Activated T-helper 17 cell treated with anti-CD3 and anti-CD28 coated beads, Interleukin-2, amount 50 U/mL, for 72 hours (primary cell): ENCODE measurements around the gene GRID1. TPM values are rescaled to one million over a fixed set of nuclear protein-coding genes. Genes with fewer than 3 reads are reported as not detected.

Experiments used
- ATAC-seq: fragments of 150-1000 bp; cut with Tn5 transposase; replicated peaks from 2 replicates; pipeline ENCODE4 v1.10.0; 2021; ENCODE audit warnings: mild to moderate bottlenecking, moderate library complexity
- H3K27ac Mint-ChIP-seq: one replicate; pipeline ENCODE4 v1.8.0; 2022; ENCODE audit warnings: mixed read lengths
- H3K27me3 Mint-ChIP-seq: one replicate; pipeline ENCODE4 v1.8.0; 2022; ENCODE audit warnings: mixed read lengths
- H3K36me3 Mint-ChIP-seq: one replicate; pipeline ENCODE4 v1.8.0; 2022; ENCODE audit warnings: low read depth, mild to moderate bottlenecking, mixed read lengths
- H3K4me1 Mint-ChIP-seq: one replicate; pipeline ENCODE4 v1.8.0; 2022; ENCODE audit warnings: mixed read lengths
- H3K4me3 Mint-ChIP-seq: one replicate; pipeline ENCODE4 v1.8.0; 2022; ENCODE audit warnings: mild to moderate bottlenecking, mixed read lengths
- H3K9me3 Mint-ChIP-seq: one replicate; pipeline ENCODE4 v1.8.0; 2022; ENCODE audit warnings: mixed read lengths
- total RNA-seq, 2 donors: library from RNA; stranded (reverse); gene quantifications; one replicate each; pipeline ENCODE4 v1.2.3, GENCODE V29; 2022

The GRID1 gene
- total RNA-seq, 2 donors from 2014 or later: not detected

GRCh38 chr10:85598646-85599045 is 767.9 kb downstream of the GRID1 start:
- no peak for ATAC-seq
- Mint-ChIP-seq H3K36me3 (no peaks in the 10 kb centered on the region), H3K9me3 (no peaks in the 10 kb centered on the region), H3K27me3 (no peaks in the 10 kb centered on the region), H3K4me1 (peaks cover 19% of the 10 kb centered on the region), H3K4me3 (no peak overlapping the region), H3K27ac (no peak overlapping the region)

DNA sequence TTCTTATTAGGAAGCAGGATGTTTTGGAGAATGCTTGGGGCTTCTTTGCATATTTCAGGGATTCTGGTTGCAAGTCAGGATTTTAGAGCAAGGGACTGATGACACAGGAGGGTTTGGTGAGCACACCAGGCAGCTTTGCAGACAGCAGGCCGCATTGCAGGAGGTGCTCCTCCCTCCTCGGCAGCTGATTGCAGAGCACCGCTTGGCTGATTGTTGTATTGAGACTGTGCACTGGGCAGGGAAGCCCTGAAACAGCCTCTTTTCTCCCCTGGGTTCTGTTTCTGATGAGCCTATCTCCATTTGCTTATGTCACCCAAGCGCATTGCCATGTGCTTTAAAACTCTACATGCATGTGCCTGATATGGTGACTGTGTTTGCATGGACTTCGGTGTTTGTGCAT is 769.6 kb downstream of the GRID1 start:
- Mint-ChIP-seq H3K4me3 (no peak overlapping the region), H3K36me3 (no peaks in the 10 kb centered on the region), H3K4me1 (peaks cover 9% of the 10 kb centered on the region), H3K27ac (no peak overlapping the region), H3K9me3 (no peaks in the 10 kb centered on the region), H3K27me3 (no peaks in the 10 kb centered on the region)
- ATAC-seq: no peak

- no peaks in the 10 kb centered on the region for H3K36me3 Mint-ChIP-seq
- H3K9me3 Mint-ChIP-seq: no peaks in the 10 kb centered on the region
- H3K4me3 Mint-ChIP-seq: no peak overlapping the region
- peaks cover 9% of the 10 kb centered on the region for H3K4me1 Mint-ChIP-seq
- no peak overlapping the region for H3K27ac Mint-ChIP-seq
- ATAC-seq: no peak
- no peaks in the 10 kb centered on the region for H3K27me3 Mint-ChIP-seq
Observed at GRCh38 chr10:85596389-85596788, 770.2 kb downstream of the GRID1 start.

DNA sequence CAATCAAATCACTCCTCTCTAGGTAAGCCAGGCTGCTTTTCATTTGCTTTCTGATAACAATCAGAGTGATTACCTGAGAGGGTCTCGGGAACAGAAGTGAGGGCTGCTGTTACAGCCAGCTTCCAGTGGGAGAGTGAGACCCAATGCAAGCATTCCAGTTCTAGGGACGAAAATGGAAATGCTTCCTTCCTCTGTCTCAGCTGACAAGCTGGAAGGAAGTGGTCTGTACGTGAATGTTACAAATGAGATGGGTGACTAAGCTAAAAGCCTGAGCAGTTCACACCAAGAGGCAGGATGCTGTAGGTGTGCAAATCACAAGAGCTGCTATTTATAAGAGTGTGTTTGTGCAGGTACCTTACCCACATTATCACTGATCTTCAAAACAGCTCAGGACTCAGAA is 772.4 kb downstream of the GRID1 start:
- ATAC-seq: peak; percentile 80
- H3K4me3 Mint-ChIP-seq: no peak overlapping the region
- H3K36me3 Mint-ChIP-seq: no peaks in the 10 kb centered on the region
- peak overlapping the region; percentile 18 for H3K27ac Mint-ChIP-seq
- H3K9me3 Mint-ChIP-seq: no peaks in the 10 kb centered on the region
- peaks cover 9% of the 10 kb centered on the region for H3K4me1 Mint-ChIP-seq
- H3K27me3 Mint-ChIP-seq: no peaks in the 10 kb centered on the region

- H3K4me3 Mint-ChIP-seq: no peak overlapping the region
- no peaks in the 10 kb centered on the region for H3K27me3 Mint-ChIP-seq
- H3K9me3 Mint-ChIP-seq: no peaks in the 10 kb centered on the region
- H3K27ac Mint-ChIP-seq: no peak overlapping the region
- no peak for ATAC-seq
- H3K4me1 Mint-ChIP-seq: peaks cover 9% of the 10 kb centered on the region
- no peaks in the 10 kb centered on the region for H3K36me3 Mint-ChIP-seq
Observed at GRCh38 chr10:85593226-85593772, 773.3 kb downstream of the GRID1 start.

DNA sequence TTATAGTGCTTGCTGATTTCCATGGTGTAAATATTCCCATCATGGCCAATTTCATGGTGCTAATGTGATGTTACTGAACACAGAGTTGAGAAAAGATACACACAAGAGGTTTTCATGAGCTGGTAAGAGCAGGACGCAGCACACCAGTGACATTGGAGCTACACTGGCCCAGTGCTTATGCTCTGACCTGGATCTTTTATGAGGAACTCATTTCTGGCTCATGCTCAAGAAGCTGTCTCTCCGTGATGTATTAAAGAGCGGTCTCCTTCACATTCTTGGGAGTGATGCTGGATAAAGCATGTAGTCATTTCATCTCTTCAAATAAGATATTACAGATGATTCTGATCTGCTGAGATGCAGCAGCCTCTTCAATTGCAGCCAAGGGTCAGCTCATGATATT is 785.2 kb downstream of the GRID1 start:
- no peak for ATAC-seq
- Mint-ChIP-seq H3K27me3 (peaks cover 13% of the 10 kb centered on the region), H3K4me1 (no peaks in the 10 kb centered on the region)

GRCh38 chr10:85580585-85580984 is 786.0 kb downstream of the GRID1 start:
- Mint-ChIP-seq H3K36me3 (no peaks in the 10 kb centered on the region), H3K9me3 (no peaks in the 10 kb centered on the region), H3K4me1 (no peaks in the 10 kb centered on the region), H3K27ac (no peak overlapping the region), H3K4me3 (no peak overlapping the region), H3K27me3 (peaks cover 13% of the 10 kb centered on the region)
- no peak for ATAC-seq

More for the DNA sequence above, 785.2 kb downstream of the GRID1 start:
- no peak overlapping the region for H3K4me3 Mint-ChIP-seq
- no peaks in the 10 kb centered on the region for H3K9me3 Mint-ChIP-seq
- no peak overlapping the region for H3K27ac Mint-ChIP-seq
- H3K36me3 Mint-ChIP-seq: no peaks in the 10 kb centered on the region

DNA sequence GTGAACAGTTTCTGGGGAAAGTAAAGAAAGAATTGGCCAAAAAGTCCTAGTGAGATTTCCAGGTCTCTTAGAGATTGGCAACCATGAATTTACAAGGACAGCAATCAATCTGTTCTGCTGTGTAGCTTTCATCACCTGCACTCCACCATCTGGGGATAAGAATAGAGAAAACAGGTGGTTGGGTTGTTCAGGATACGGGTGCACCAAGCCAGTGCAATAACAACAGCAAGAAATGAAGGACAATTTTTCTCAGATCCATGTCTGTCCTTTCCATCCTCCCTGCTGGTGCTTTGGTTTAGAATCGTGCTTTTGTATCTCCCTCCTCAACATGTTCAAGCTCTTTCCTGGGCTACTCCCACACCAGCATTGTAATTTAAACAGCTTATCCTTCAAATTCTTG is 787.7 kb downstream of the GRID1 start:
- H3K4me1 Mint-ChIP-seq: no peaks in the 10 kb centered on the region
- no peak overlapping the region for H3K27ac Mint-ChIP-seq
- H3K4me3 Mint-ChIP-seq: no peak overlapping the region
- H3K36me3 Mint-ChIP-seq: no peaks in the 10 kb centered on the region
- peaks cover 13% of the 10 kb centered on the region for H3K27me3 Mint-ChIP-seq
- H3K9me3 Mint-ChIP-seq: no peaks in the 10 kb centered on the region
- ATAC-seq: no peak

GRCh38 chr10:85575441-85575840 is 791.2 kb downstream of the GRID1 start:
- H3K4me1 Mint-ChIP-seq: no peaks in the 10 kb centered on the region
- no peak overlapping the region for H3K27ac Mint-ChIP-seq
- ATAC-seq: no peak
- H3K36me3 Mint-ChIP-seq: no peaks in the 10 kb centered on the region
- H3K27me3 Mint-ChIP-seq: peaks cover 13% of the 10 kb centered on the region
- no peak overlapping the region for H3K4me3 Mint-ChIP-seq
- H3K9me3 Mint-ChIP-seq: no peaks in the 10 kb centered on the region

DNA sequence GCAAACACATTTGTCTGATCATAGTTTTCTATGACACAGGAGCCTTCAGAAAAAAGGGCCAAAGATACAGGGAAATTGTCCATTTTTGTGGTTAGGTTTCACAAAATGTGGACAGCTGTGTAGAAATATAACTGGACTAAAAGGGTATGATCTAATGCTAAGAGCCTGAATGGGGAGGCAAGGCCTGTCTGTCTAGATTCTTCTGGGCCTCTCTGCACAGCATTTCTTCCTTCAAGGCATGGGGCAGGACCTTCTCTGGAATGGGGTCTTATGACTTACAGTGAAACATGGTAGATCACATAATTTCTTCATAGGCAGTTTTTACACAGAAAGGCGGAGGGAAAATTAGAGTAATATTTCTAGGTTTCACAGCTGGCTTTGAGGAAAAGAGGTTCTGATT is 795.7 kb downstream of the GRID1 start:
- ATAC-seq: no peak
- no peak overlapping the region for H3K27ac Mint-ChIP-seq
- no peaks in the 10 kb centered on the region for H3K9me3 Mint-ChIP-seq
- H3K36me3 Mint-ChIP-seq: no peaks in the 10 kb centered on the region
- H3K4me3 Mint-ChIP-seq: no peak overlapping the region
- H3K27me3 Mint-ChIP-seq: no peaks in the 10 kb centered on the region
- H3K4me1 Mint-ChIP-seq: no peaks in the 10 kb centered on the region

DNA sequence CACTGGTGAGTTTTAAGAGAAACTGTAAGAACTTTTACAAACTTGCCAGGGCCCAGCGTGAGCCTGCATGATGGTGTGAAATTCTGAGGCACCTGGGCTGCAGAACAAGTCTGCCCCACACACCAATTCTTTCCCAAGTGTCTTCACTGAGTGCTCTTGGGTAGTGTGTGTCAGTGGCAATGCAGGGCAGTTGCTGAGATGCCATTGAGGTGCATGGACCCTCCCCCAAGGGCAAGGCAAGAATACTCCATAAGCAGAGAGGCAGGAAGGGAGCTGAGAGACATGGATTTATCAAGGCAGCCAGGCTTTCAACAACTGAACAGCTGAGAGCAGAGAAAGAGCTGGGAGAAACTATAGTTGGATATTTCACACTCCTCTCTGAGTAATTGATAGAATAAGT is 801.2 kb downstream of the GRID1 start:
- Mint-ChIP-seq H3K27me3 (peaks cover 4% of the 10 kb centered on the region), H3K27ac (no peak overlapping the region), H3K4me1 (no peaks in the 10 kb centered on the region), H3K9me3 (no peaks in the 10 kb centered on the region), H3K4me3 (no peak overlapping the region), H3K36me3 (no peaks in the 10 kb centered on the region)
- no peak for ATAC-seq

DNA sequence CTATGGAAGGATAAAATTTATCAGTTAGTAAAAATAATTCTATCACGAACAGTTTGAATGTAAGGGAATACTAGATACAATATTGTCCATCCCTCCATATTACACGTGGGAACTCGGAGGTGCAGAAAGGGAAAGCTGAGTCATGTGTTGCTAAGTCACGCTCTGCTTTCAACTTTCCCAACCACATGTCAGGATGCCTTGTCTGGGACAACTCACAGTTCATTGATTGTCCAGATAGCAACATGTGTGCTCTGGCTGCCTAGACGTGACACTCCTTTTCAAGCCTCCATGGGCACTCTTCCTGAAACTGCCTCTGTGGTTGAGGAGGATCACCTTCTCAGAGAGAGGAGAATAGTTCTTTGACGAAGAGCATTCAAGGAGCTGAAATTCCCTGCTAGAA is 808.1 kb downstream of the GRID1 start:
- no peaks in the 10 kb centered on the region for H3K36me3 Mint-ChIP-seq
- H3K4me1 Mint-ChIP-seq: no peaks in the 10 kb centered on the region
- H3K4me3 Mint-ChIP-seq: no peak overlapping the region
- H3K9me3 Mint-ChIP-seq: no peaks in the 10 kb centered on the region
- peaks cover 4% of the 10 kb centered on the region for H3K27me3 Mint-ChIP-seq
- no peak for ATAC-seq
- no peak overlapping the region for H3K27ac Mint-ChIP-seq

DNA sequence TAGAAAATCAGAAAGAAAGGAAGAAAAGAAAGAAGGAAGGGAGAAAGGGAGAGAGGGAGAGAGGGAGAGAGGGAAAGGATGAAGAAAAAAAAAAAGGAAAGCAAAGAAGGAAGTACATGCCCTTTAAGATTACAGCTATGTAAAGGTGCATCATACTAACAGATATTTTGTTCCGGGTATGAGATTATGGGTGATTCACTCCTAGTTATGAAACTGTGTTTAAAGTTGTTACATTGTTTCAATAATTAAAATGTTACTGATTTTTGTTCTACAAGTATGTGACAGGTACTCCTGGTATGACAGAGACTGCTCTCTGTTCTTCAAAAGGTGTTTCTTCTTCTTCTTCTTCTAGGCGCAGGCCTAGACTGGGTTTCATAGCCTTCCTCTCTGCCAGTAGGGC is 808.9 kb downstream of the GRID1 start:
- Mint-ChIP-seq H3K4me3 (no peak overlapping the region), H3K9me3 (no peaks in the 10 kb centered on the region), H3K4me1 (no peaks in the 10 kb centered on the region), H3K27me3 (peaks cover 4% of the 10 kb centered on the region), H3K27ac (no peak overlapping the region), H3K36me3 (no peaks in the 10 kb centered on the region)
- no peak for ATAC-seq

- H3K9me3 Mint-ChIP-seq: no peaks in the 10 kb centered on the region
- H3K4me3 Mint-ChIP-seq: no peak overlapping the region
- no peak for ATAC-seq
- no peak overlapping the region for H3K27ac Mint-ChIP-seq
- no peaks in the 10 kb centered on the region for H3K36me3 Mint-ChIP-seq
- H3K4me1 Mint-ChIP-seq: no peaks in the 10 kb centered on the region
- peaks cover 4% of the 10 kb centered on the region for H3K27me3 Mint-ChIP-seq
Observed at GRCh38 chr10:85557077-85557476, 809.5 kb downstream of the GRID1 start.
